OCI-LY3 (cell line): ENCODE data around the gene IL17RD.

Source experiments
- EZH2phosphoT487 ChIP-seq: fragments of 200-600 bp; shearing (Covaris generic); IDR thresholded peaks from 2 replicates; pipeline ENCODE4 v1.6.1; 2018; ENCODE audit warnings: antibody characterized with exemption, mixed run types, low read depth
- TF ChIP-seq, protein P1 (sequence below): fragments of 200-600, 300-600 bp; sonication (generic); IDR thresholded peaks from 2 replicates; pipeline ENCODE4 v1.5.1; 2014; ENCODE audit warnings: antibody characterized with exemption, low read length, low read depth

- TF ChIP-seq, protein P1, sequence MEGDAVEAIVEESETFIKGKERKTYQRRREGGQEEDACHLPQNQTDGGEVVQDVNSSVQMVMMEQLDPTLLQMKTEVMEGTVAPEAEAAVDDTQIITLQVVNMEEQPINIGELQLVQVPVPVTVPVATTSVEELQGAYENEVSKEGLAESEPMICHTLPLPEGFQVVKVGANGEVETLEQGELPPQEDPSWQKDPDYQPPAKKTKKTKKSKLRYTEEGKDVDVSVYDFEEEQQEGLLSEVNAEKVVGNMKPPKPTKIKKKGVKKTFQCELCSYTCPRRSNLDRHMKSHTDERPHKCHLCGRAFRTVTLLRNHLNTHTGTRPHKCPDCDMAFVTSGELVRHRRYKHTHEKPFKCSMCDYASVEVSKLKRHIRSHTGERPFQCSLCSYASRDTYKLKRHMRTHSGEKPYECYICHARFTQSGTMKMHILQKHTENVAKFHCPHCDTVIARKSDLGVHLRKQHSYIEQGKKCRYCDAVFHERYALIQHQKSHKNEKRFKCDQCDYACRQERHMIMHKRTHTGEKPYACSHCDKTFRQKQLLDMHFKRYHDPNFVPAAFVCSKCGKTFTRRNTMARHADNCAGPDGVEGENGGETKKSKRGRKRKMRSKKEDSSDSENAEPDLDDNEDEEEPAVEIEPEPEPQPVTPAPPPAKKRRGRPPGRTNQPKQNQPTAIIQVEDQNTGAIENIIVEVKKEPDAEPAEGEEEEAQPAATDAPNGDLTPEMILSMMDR: no peak
- TF ChIP-seq EZH2phosphoT487: no peak
These were observed 6.8 kb downstream of the IL17RD start for GRCh38 chr3:57158325-57158724.
